MM.1S (cell line): ENCODE measurements around the gene NME7.

Source experiments
- DNase-seq: peaks from one replicate; pipeline ENCODE4 v3.0.0-alpha.2; 2015
- H2AFZ ChIP-seq: fragments of 300-600 bp; sonication (generic); 2 replicates; pipeline ENCODE4 v1.6.0; 2016; ENCODE audit warnings: antibody characterized with exemption, low read length
- H3F3A ChIP-seq: fragments of 300-600 bp; sonication (generic); 2 replicates; pipeline ENCODE4 v1.6.1; 2016; ENCODE audit warnings: mild to moderate bottlenecking, antibody characterized with exemption, low read length, moderate library complexity, mixed read lengths; ENCODE audit not compliant: insufficient read depth
- H3K27ac ChIP-seq: fragments of 300-600 bp; sonication (generic); 2 replicates; pipeline ENCODE4 v1.5.1; 2016; ENCODE audit warnings: mild to moderate bottlenecking, low read length
- H3K27me3 ChIP-seq: fragments of 300-600 bp; sonication (generic); replicated peaks from 2 replicates; pipeline ENCODE4 v1.6.0; 2016; ENCODE audit warnings: low read length; ENCODE audit not compliant: insufficient read depth
- H3K36me3 ChIP-seq: fragments of 300-600 bp; sonication (generic); replicated peaks from 2 replicates; pipeline ENCODE4 v1.6.1; 2016; ENCODE audit warnings: mild to moderate bottlenecking, low read length, mixed read lengths; ENCODE audit not compliant: insufficient read depth
- H3K4me1 ChIP-seq: fragments of 300-600 bp; sonication (generic); 2 replicates; pipeline ENCODE4 v1.6.1; 2016; ENCODE audit warnings: low read length, mixed read lengths
- H3K4me2 ChIP-seq: fragments of 300-600 bp; sonication (generic); 2 replicates; pipeline ENCODE4 v1.6.0; 2016; ENCODE audit warnings: low read depth, low read length
- H3K4me3 ChIP-seq: fragments of 300-600 bp; sonication (generic); 2 replicates; pipeline ENCODE4 v1.5.1; 2016; ENCODE audit warnings: low read length, mixed read lengths
- H3K79me2 ChIP-seq: fragments of 300-600 bp; sonication (generic); 2 replicates; pipeline ENCODE4 v1.6.1; 2016; ENCODE audit warnings: mixed run types, low read length, mixed read lengths
- H3K9ac ChIP-seq: fragments of 300-600 bp; sonication (generic); 2 replicates; pipeline ENCODE4 v1.6.1; 2016; ENCODE audit warnings: low read length, mixed read lengths
- H3K9me2 ChIP-seq: fragments of 300-600 bp; sonication (generic); replicated peaks from 2 replicates; pipeline ENCODE4 v1.6.1; 2016; ENCODE audit warnings: mild to moderate bottlenecking, low read length, mixed read lengths; ENCODE audit not compliant: insufficient read depth
- H3K9me3 ChIP-seq: fragments of 300-600 bp; sonication (generic); replicated peaks from 2 replicates; pipeline ENCODE4 v1.6.1; 2016; ENCODE audit warnings: mild to moderate bottlenecking, low read length, mixed read lengths; ENCODE audit not compliant: insufficient read depth
- H4K20me1 ChIP-seq: fragments of 300-600 bp; sonication (generic); 2 replicates; pipeline ENCODE4 v1.6.1; 2016; ENCODE audit warnings: mild to moderate bottlenecking, low read length, moderate library complexity, mixed read lengths; ENCODE audit not compliant: insufficient read depth
- EZH2 ChIP-seq: fragments of 300-600 bp; sonication (generic); optimal IDR thresholded peaks from 2 replicates; pipeline ENCODE3; 2017; ENCODE audit warnings: low read depth, mild to moderate bottlenecking, antibody characterized with exemption, low read length, mixed read lengths
- EZH2phosphoT487 ChIP-seq: fragments of 300-600 bp; sonication (generic); IDR thresholded peaks from 2 replicates; pipeline ENCODE4 v1.6.1; 2018; ENCODE audit warnings: antibody characterized with exemption, low read length
- TF ChIP-seq, protein P1 (sequence below): fragments of 300-600 bp; sonication (generic); IDR thresholded peaks from 2 replicates; pipeline ENCODE4 v1.5.1; 2016; ENCODE audit warnings: antibody characterized with exemption, low read length, mixed read lengths

NME7 gene

DNA sequence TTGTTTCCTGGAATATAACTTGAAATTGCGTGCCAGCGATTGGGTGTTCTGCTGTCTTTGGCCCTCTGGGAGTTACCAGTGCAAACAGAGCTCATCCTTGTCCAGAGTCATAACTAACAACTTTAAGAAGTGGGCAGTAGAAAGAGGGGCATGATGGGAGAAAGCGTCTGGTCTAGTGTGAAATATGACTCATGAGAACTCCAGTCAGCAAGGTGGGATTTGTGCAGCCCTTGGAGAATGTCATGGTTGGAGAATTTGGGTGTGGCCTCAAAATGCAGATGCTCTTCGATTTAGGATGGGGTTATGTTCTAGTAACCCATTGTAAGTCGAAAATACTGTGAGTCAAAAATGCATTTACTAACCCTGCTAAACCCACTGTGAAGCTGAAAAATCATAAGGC is 248.2 kb downstream of the NME7 start:
- H3K4me3 ChIP-seq = no peak overlapping the region
- no peak for TF ChIP-seq EZH2
- TF ChIP-seq, protein P1, sequence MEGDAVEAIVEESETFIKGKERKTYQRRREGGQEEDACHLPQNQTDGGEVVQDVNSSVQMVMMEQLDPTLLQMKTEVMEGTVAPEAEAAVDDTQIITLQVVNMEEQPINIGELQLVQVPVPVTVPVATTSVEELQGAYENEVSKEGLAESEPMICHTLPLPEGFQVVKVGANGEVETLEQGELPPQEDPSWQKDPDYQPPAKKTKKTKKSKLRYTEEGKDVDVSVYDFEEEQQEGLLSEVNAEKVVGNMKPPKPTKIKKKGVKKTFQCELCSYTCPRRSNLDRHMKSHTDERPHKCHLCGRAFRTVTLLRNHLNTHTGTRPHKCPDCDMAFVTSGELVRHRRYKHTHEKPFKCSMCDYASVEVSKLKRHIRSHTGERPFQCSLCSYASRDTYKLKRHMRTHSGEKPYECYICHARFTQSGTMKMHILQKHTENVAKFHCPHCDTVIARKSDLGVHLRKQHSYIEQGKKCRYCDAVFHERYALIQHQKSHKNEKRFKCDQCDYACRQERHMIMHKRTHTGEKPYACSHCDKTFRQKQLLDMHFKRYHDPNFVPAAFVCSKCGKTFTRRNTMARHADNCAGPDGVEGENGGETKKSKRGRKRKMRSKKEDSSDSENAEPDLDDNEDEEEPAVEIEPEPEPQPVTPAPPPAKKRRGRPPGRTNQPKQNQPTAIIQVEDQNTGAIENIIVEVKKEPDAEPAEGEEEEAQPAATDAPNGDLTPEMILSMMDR = no peak
- TF ChIP-seq EZH2phosphoT487 = no peak
- H3K36me3 ChIP-seq = no peaks in the 10 kb centered on the region
- peaks cover 9% of the 10 kb centered on the region for H3F3A ChIP-seq
- no peaks in the 10 kb centered on the region for H3K9me2 ChIP-seq
- H3K4me1 ChIP-seq = peaks cover 12% of the 10 kb centered on the region
- no peak overlapping the region for H2AFZ ChIP-seq
- DNase-seq = no peak
- H3K9ac ChIP-seq = no peak overlapping the region
- no peaks in the 10 kb centered on the region for H3K9me3 ChIP-seq
- H3K4me2 ChIP-seq = no peak overlapping the region
- H3K27ac ChIP-seq = no peak overlapping the region
- no peaks in the 10 kb centered on the region for H4K20me1 ChIP-seq
- H3K27me3 ChIP-seq = no peaks in the 10 kb centered on the region
- H3K79me2 ChIP-seq = no peaks in the 10 kb centered on the region

DNA sequence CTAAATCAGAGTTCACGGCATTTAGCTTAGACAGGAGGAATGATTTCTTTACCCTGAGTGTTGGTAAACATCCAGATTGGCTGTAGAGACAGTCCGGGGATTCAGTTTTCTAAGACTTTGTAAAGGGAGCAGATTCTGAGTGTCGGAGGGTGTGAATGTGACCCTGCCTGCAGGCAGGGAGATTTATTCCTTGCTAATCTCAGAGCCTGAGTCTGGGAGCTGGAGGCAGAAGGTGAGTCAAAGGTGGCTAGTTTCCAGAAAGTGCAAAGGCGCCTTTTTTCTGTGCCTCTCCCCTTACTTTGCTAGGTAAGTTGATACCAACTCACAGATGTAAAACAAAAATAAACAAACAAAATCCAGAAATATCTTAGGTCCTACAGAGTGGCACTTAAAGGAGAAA is 249.4 kb downstream of the NME7 start:
- H3K36me3 ChIP-seq = no peaks in the 10 kb centered on the region
- H4K20me1 ChIP-seq = no peaks in the 10 kb centered on the region
- no peak overlapping the region for H2AFZ ChIP-seq
- no peaks in the 10 kb centered on the region for H3K9me2 ChIP-seq
- H3K9ac ChIP-seq = no peak overlapping the region
- H3K4me3 ChIP-seq = no peak overlapping the region
- H3K4me1 ChIP-seq = peaks cover 12% of the 10 kb centered on the region
- TF ChIP-seq EZH2phosphoT487 (no peak), EZH2 (no peak)
- TF ChIP-seq, protein P1 = no peak
- H3K27me3 ChIP-seq = no peaks in the 10 kb centered on the region
- H3K9me3 ChIP-seq = no peaks in the 10 kb centered on the region
- H3K4me2 ChIP-seq = no peak overlapping the region
- DNase-seq = no peak
- H3K79me2 ChIP-seq = no peaks in the 10 kb centered on the region
- H3F3A ChIP-seq = peaks cover 9% of the 10 kb centered on the region
- no peak overlapping the region for H3K27ac ChIP-seq

DNA sequence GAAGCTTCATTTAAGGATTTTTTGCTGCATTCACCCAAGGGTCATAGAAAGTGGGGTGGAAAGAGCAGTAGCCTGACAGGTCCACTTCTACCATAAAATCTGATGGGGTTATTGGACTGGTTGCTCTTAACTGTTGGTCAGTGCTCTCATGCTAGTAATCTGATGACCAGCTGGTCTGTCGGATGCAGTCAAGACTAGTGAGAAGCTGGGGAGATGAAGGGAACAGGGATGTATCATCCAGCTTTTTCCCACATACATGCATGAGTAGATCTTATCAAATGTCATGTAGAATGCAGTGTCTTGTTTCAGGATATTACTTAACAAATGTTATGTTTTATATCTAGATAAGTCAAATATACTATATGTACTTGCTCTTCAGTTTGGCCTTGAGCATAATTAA is 250.0 kb downstream of the NME7 start:
- Histone ChIP-seq H3K27ac (no peak overlapping the region), H3K27me3 (no peaks in the 10 kb centered on the region), H4K20me1 (no peaks in the 10 kb centered on the region), H3K79me2 (no peaks in the 10 kb centered on the region), H3K4me3 (no peak overlapping the region), H3F3A (peaks cover 9% of the 10 kb centered on the region), H3K9me3 (no peaks in the 10 kb centered on the region), H3K4me1 (peaks cover 12% of the 10 kb centered on the region), H3K36me3 (no peaks in the 10 kb centered on the region), H2AFZ (no peak overlapping the region), H3K9me2 (no peaks in the 10 kb centered on the region), H3K4me2 (no peak overlapping the region), H3K9ac (no peak overlapping the region)
- TF ChIP-seq EZH2phosphoT487 = no peak
- TF ChIP-seq, protein P1 = no peak
- TF ChIP-seq EZH2 = no peak
- DNase-seq = no peak

DNA sequence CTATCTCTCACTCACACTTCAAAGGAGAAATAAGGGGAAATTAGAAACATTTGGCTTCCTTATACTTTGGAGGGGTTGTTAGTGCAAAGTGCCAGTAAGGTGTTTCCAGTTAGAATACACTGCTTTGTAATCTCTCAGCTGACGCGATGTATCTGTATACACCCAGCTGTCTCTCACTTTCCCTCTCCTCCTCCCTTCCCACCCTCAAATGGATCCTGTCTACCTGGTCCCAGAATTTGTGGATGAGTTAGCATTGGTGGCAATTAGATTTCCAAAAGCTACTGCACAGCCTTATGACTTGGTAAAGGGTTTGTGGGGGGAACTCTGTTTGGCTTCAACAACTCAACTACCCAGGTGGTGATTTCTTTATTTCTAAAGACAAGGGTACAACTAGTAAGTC is 250.6 kb downstream of the NME7 start:
- no peak overlapping the region for H3K9ac ChIP-seq
- TF ChIP-seq EZH2phosphoT487 = no peak
- TF ChIP-seq, protein P1 = no peak
- no peak for TF ChIP-seq EZH2
- H3K36me3 ChIP-seq = no peaks in the 10 kb centered on the region
- H3K4me3 ChIP-seq = no peak overlapping the region
- H3F3A ChIP-seq = peaks cover 9% of the 10 kb centered on the region
- DNase-seq = no peak
- no peak overlapping the region for H2AFZ ChIP-seq
- H3K79me2 ChIP-seq = no peaks in the 10 kb centered on the region
- no peaks in the 10 kb centered on the region for H4K20me1 ChIP-seq
- H3K27ac ChIP-seq = no peak overlapping the region
- H3K9me2 ChIP-seq = no peaks in the 10 kb centered on the region
- peaks cover 12% of the 10 kb centered on the region for H3K4me1 ChIP-seq
- H3K9me3 ChIP-seq = no peaks in the 10 kb centered on the region
- H3K4me2 ChIP-seq = no peak overlapping the region
- H3K27me3 ChIP-seq = no peaks in the 10 kb centered on the region
